ENCODE measurements around the gene LTBP2. TPM values are rescaled to one million over a fixed set of nuclear protein-coding genes. Genes with fewer than 3 reads are reported as not detected.
A peak's percentile ranks its signal among the peaks of the same experiment; 100 is the strongest.

Gene LTBP2
- total RNA-seq, 2 donors from 2014 or later, result 674 to 973 TPM

- Histone ChIP-seq H3K27ac (peak overlapping the region; percentile 29 to 49), H3K4me1 (ENCODE audit: control insufficient read depth in 1 of 2, low read depth in 2 of 2) (peaks cover 18 to 81% of the 10 kb centered on the region in 2 donors), H3K9me3 (no peaks in the 10 kb centered on the region), H3K36me3 (peaks cover 7% of the 10 kb centered on the region), H3K27me3 (replicated peaks; ENCODE audit: insufficient read depth) (no peaks in the 10 kb centered on the region), H3K4me3 (no peak overlapping the region)
- DNase-seq (ENCODE audit: low spot score) (no peak), ATAC-seq (ENCODE audit: insufficient number of reproducible peaks, low FRiP score, low read depth) (no peak)
- TF ChIP-seq, protein P1, sequence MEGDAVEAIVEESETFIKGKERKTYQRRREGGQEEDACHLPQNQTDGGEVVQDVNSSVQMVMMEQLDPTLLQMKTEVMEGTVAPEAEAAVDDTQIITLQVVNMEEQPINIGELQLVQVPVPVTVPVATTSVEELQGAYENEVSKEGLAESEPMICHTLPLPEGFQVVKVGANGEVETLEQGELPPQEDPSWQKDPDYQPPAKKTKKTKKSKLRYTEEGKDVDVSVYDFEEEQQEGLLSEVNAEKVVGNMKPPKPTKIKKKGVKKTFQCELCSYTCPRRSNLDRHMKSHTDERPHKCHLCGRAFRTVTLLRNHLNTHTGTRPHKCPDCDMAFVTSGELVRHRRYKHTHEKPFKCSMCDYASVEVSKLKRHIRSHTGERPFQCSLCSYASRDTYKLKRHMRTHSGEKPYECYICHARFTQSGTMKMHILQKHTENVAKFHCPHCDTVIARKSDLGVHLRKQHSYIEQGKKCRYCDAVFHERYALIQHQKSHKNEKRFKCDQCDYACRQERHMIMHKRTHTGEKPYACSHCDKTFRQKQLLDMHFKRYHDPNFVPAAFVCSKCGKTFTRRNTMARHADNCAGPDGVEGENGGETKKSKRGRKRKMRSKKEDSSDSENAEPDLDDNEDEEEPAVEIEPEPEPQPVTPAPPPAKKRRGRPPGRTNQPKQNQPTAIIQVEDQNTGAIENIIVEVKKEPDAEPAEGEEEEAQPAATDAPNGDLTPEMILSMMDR (IDR thresholded peaks at IDR 0.05), result no peak
Measured at GRCh38 chr14:74557691-74558090, 54.3 kb downstream of the LTBP2 start.

GRCh38 chr14:74555476-74556050, 56.5 kb downstream of the LTBP2 start:
- no peaks in the 10 kb centered on the region for H3K27me3 ChIP-seq (replicated peaks; ENCODE audit: insufficient read depth)
- DNase-seq (ENCODE audit: low spot score), result no peak
- peaks cover 17% of the 10 kb centered on the region for H3K36me3 ChIP-seq
- H3K4me1 ChIP-seq (ENCODE audit: control insufficient read depth in 1 of 2, low read depth in 2 of 2), result peaks cover 28 to 83% of the 10 kb centered on the region in 2 donors
- TF ChIP-seq, protein P1 (IDR thresholded peaks at IDR 0.05), result no peak
- H3K9me3 ChIP-seq, result no peaks in the 10 kb centered on the region
- ATAC-seq (ENCODE audit: insufficient number of reproducible peaks, low FRiP score, low read depth), result no peak
- H3K27ac ChIP-seq, result peak overlapping the region; percentile 42 to 88
- no peak overlapping the region for H3K4me3 ChIP-seq

GRCh38 chr14:74554742-74555362, 57.2 kb downstream of the LTBP2 start:
- Histone ChIP-seq H3K27ac (peak overlapping the region; percentile 42 to 88), H3K9me3 (no peaks in the 10 kb centered on the region), H3K4me3 (no peak overlapping the region), H3K27me3 (replicated peaks; ENCODE audit: insufficient read depth) (no peaks in the 10 kb centered on the region), H3K36me3 (peaks cover 20% of the 10 kb centered on the region), H3K4me1 (ENCODE audit: control insufficient read depth in 1 of 2, low read depth in 2 of 2) (peaks cover 28 to 83% of the 10 kb centered on the region in 2 donors)
- TF ChIP-seq, protein P1 (IDR thresholded peaks at IDR 0.05), result no peak
- DNase-seq (ENCODE audit: low spot score), result no peak
- no peak for ATAC-seq (ENCODE audit: insufficient number of reproducible peaks, low FRiP score, low read depth)

GRCh38 chr14:74552623-74553022, 59.4 kb downstream of the LTBP2 start:
- H3K4me1 ChIP-seq (ENCODE audit: control insufficient read depth in 1 of 2, low read depth in 2 of 2), result peaks cover 29 to 83% of the 10 kb centered on the region in 2 donors
- H3K27ac ChIP-seq, result peak overlapping the region; percentile 74 to 88
- TF ChIP-seq, protein P1 (IDR thresholded peaks at IDR 0.05), result no peak
- DNase-seq (ENCODE audit: low spot score) (peak; percentile 55), ATAC-seq (ENCODE audit: insufficient number of reproducible peaks, low FRiP score, low read depth) (peak; percentile 74)
- no peaks in the 10 kb centered on the region for H3K27me3 ChIP-seq (replicated peaks; ENCODE audit: insufficient read depth)
- peaks cover 34% of the 10 kb centered on the region for H3K36me3 ChIP-seq
- peak overlapping the region; percentile 35 for H3K4me3 ChIP-seq
- no peaks in the 10 kb centered on the region for H3K9me3 ChIP-seq

GRCh38 chr14:74551431-74552371, 60.3 kb downstream of the LTBP2 start:
- no peak for DNase-seq (ENCODE audit: low spot score)
- peak overlapping the region; percentile 35 for H3K4me3 ChIP-seq
- H3K36me3 ChIP-seq, result peaks cover 43% of the 10 kb centered on the region
- no peak for ATAC-seq (ENCODE audit: insufficient number of reproducible peaks, low FRiP score, low read depth)
- H3K27me3 ChIP-seq (replicated peaks; ENCODE audit: insufficient read depth), result no peaks in the 10 kb centered on the region
- TF ChIP-seq, protein P1 (IDR thresholded peaks at IDR 0.05), result no peak
- no peaks in the 10 kb centered on the region for H3K9me3 ChIP-seq
- peaks cover 29 to 89% of the 10 kb centered on the region in 2 donors for H3K4me1 ChIP-seq (ENCODE audit: control insufficient read depth in 1 of 2, low read depth in 2 of 2)
- peak overlapping the region; percentile 74 to 88 for H3K27ac ChIP-seq
